Thoracic aorta (tissue), 2 donors: Measurements from ENCODE around the gene ELOVL5. TPM values are rescaled to one million over a fixed set of nuclear protein-coding genes. Genes with fewer than 3 reads are reported as not detected.
"Not testable (repeated sequence)": the region's sequence is repeated elsewhere in the genome, so short reads cannot be mapped to it uniquely, and the experiment has no call there.

Source experiments
- ATAC-seq: fragments of 150-250 bp; one replicate; pipeline ENCODE4 v1.8.0; 2017; ENCODE audit warnings: low read depth; ENCODE audit not compliant: insufficient number of reproducible peaks, low FRiP score
- DNase-seq: peaks from one replicate; pipeline ENCODE4 v3.0.0-alpha.2; 2020; ENCODE audit warnings: low spot score
- H3K27ac ChIP-seq, 2 donors: fragments of 200-600 bp; sonication (generic); 1 replicate in 1 of 2; 2 replicates in 1 of 2; pipeline ENCODE4 v1.5.1; 2016; ENCODE audit warnings: mild to moderate bottlenecking in 2 of 2, moderate library complexity in 2 of 2
- H3K27me3 ChIP-seq: fragments of 200-600 bp; sonication (generic); replicated peaks from 2 replicates; pipeline ENCODE4 v1.6.0; 2016; ENCODE audit warnings: mild to moderate bottlenecking; ENCODE audit not compliant: insufficient read depth
- H3K36me3 ChIP-seq: fragments of 200-600 bp; sonication (generic); one replicate; pipeline ENCODE4 v1.5.1; 2016
- H3K4me1 ChIP-seq, 2 donors: fragments of 200-600 bp; sonication (generic); 1 replicate in 1 of 2; 2 replicates in 1 of 2; pipeline versions ENCODE4 v1.5.1 to v1.6.0; 2016; ENCODE audit warnings: low read depth in 2 of 2, mild to moderate bottlenecking in 1 of 2; ENCODE audit not compliant: control insufficient read depth in 1 of 2
- H3K4me3 ChIP-seq: fragments of 200-600 bp; sonication (generic); 2 replicates; pipeline ENCODE4 v1.5.1; 2016; ENCODE audit warnings: mild to moderate bottlenecking
- H3K9me3 ChIP-seq: fragments of 200-600 bp; sonication (generic); 2 replicates; pipeline ENCODE4 v1.5.1; 2016
- CTCF ChIP-seq: fragments of 200-600 bp; sonication (generic); IDR thresholded peaks from one replicate; pipeline ENCODE4 v1.5.1; 2019; ENCODE audit warnings: antibody characterized with exemption
- total RNA-seq, 2 donors: library from RNA; depleted of rRNA; stranded (reverse); fragments of >200 nt; gene quantifications; one replicate each; pipeline versions ENCODE4 v1.1.0 to v1.2.3, GENCODE V29; 2016

Gene ELOVL5
- total RNA-seq, 2 donors from 2014 or later = 61.1 to 86.8 TPM

GRCh38 chr6:53349209-53349693 lies 501 bp upstream of the ELOVL5 start:
- no peak for ATAC-seq
- H3K4me1 ChIP-seq = peaks cover 4 to 24% of the 10 kb centered on the region in 2 donors
- no peaks in the 10 kb centered on the region for H3K9me3 ChIP-seq
- H3K27ac ChIP-seq = peak overlapping the region; percentile 98 to 99
- peak overlapping the region; percentile 91 for H3K4me3 ChIP-seq
- no peaks in the 10 kb centered on the region for H3K27me3 ChIP-seq
- TF ChIP-seq CTCF = no peak
- no peak for DNase-seq
- H3K36me3 ChIP-seq = no peaks in the 10 kb centered on the region

- peaks cover 4 to 34% of the 10 kb centered on the region in 2 donors for H3K4me1 ChIP-seq
- H3K27me3 ChIP-seq = no peaks in the 10 kb centered on the region
- ATAC-seq (peak; percentile 53), DNase-seq (peak; percentile 25)
- peak overlapping the region; percentile 98 to 99 for H3K27ac ChIP-seq
- no peaks in the 10 kb centered on the region for H3K36me3 ChIP-seq
- H3K4me3 ChIP-seq = peak overlapping the region; percentile 91
- TF ChIP-seq CTCF = no peak
- H3K9me3 ChIP-seq = no peaks in the 10 kb centered on the region
Measured at GRCh38 chr6:53347921-53348370, 804 bp downstream of the ELOVL5 start.

- ATAC-seq (no peak), DNase-seq (no peak)
- Histone ChIP-seq H3K27ac (peak overlapping the region; percentile 98 to 99), H3K27me3 (no peaks in the 10 kb centered on the region), H3K36me3 (no peaks in the 10 kb centered on the region), H3K9me3 (no peaks in the 10 kb centered on the region), H3K4me3 (peak overlapping the region; percentile 91), H3K4me1 (peaks cover 4 to 39% of the 10 kb centered on the region in 2 donors)
- TF ChIP-seq CTCF = no peak
Measured at GRCh38 chr6:53347250-53347920, 1.4 kb downstream of the ELOVL5 start.

GRCh38 chr6:53346049-53346448 lies 2.7 kb downstream of the ELOVL5 start:
- not testable (repeated sequence) for H3K27ac ChIP-seq, DNase-seq, H3K27me3 ChIP-seq, H3K9me3 ChIP-seq, H3K4me3 ChIP-seq, H3K36me3 ChIP-seq, ATAC-seq
- H3K4me1 ChIP-seq = peaks cover 4 to 47% of the 10 kb centered on the region in 2 donors

- Histone ChIP-seq H3K4me1 (peaks cover 4 to 45% of the 10 kb centered on the region in 2 donors), H3K36me3 (no peaks in the 10 kb centered on the region), H3K27ac (no peak overlapping the region), H3K27me3 (no peaks in the 10 kb centered on the region), H3K9me3 (no peaks in the 10 kb centered on the region), H3K4me3 (no peak overlapping the region)
- no peak for TF ChIP-seq CTCF
- DNase-seq (no peak), ATAC-seq (no peak)
Measured at GRCh38 chr6:53344969-53345368, 3.8 kb downstream of the ELOVL5 start.
